RWPE2 (cell line): ENCODE results near the gene PRM1.

Source experiments
- ATAC-seq: fragments of 200-7000 bp; cut with Tn5 transposase; 3 replicates; pipeline ENCODE4 v1.9.1; 2021; ENCODE audit warnings: low read depth
- DNase-seq: peaks from one replicate; pipeline ENCODE4 v3.0.0-alpha.2; 2020; ENCODE audit warnings: low spot score
- H3K27ac ChIP-seq: fragments of 450-650 bp; 2 replicates; pipeline ENCODE4 v1.5.1; 2017; ENCODE audit warnings: mild to moderate bottlenecking; ENCODE audit not compliant: poor library complexity, severe bottlenecking
- H3K27me3 ChIP-seq: fragments of 250-450 bp; sonication (Bioruptor Pico); 2 replicates; pipeline ENCODE4 v1.5.1; 2021; ENCODE audit warnings: mild to moderate bottlenecking, moderate library complexity; ENCODE audit not compliant: insufficient read depth, poor library complexity, severe bottlenecking
- H3K36me3 ChIP-seq: fragments of 250-450 bp; sonication (Bioruptor Pico); 2 replicates; pipeline ENCODE4 v1.5.1; 2020; ENCODE audit warnings: low read depth, mild to moderate bottlenecking, moderate library complexity
- H3K4me1 ChIP-seq: fragments of 250-450 bp; sonication (Bioruptor Pico); 2 replicates; pipeline ENCODE4 v1.5.1; 2021; ENCODE audit warnings: mild to moderate bottlenecking, moderate library complexity; ENCODE audit not compliant: insufficient read depth, poor library complexity, severe bottlenecking
- H3K4me3 ChIP-seq: fragments of 250-450 bp; sonication (Bioruptor Pico); 2 replicates; pipeline ENCODE4 v1.5.1; 2021; ENCODE audit warnings: mild to moderate bottlenecking, moderate library complexity; ENCODE audit not compliant: severe bottlenecking
- H3K9me3 ChIP-seq: fragments of 250-450 bp; sonication (Bioruptor Pico); 2 replicates; pipeline ENCODE4 v1.5.1; 2021; ENCODE audit warnings: mild to moderate bottlenecking, moderate library complexity; ENCODE audit not compliant: severe bottlenecking
- TF ChIP-seq, protein P1 (sequence below): fragments of 450-650 bp; IDR thresholded peaks from one replicate; pipeline ENCODE4 v1.5.1; 2017; ENCODE audit warnings: mild to moderate bottlenecking, moderate library complexity; ENCODE audit not compliant: poor library complexity, severe bottlenecking

Gene PRM1

DNA sequence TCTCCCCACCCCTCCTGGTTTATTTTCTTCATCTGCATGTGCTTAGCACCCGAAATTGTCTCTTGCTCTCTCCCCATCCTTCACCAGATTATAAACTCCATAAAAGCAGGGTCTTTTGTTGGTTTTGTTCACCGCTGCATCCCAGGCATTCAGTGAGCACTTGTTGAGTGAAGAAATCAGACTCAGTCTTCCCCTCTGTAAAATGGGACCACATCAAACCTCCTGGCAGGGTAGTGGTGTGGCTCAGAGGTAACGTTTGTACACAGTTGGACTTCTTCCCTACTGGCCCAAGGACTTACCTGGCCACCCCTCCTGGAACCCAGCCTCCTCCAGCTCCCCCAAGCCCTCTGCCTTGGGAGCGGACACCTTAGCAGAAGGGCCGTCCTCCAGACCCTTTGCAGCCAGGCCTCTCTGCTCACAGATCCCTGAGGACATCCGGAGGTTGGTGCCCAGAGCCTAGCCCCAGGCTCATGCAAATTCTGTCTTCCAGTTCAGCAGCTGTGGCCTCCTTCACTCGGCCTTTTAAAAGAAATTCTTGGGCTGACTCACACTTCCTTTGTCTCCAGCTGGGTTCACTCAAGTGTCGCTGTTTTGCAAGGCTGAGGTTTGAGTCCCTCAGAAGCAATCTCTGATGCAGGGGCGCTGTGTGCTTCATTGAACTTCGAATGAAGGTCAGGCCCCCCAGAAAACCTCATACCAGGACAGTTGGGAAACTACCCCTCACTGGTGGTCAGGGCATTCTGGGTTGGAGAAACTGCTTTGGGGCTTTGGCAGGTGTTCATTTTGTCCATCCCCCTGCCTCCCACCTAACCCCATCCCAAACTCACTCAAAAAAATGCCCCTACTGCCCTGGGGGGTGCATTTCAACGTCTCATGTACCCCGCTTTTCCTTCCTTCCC, 47.3 kb upstream of the PRM1 start:
- DNase-seq, result no peak
- no peaks in the 10 kb centered on the region for H3K27me3 ChIP-seq
- ATAC-seq, result peak; percentile 94
- H3K4me1 ChIP-seq, result peaks cover 12% of the 10 kb centered on the region
- H3K9me3 ChIP-seq, result no peaks in the 10 kb centered on the region
- H3K27ac ChIP-seq, result peak overlapping the region; percentile 39
- H3K4me3 ChIP-seq, result no peak overlapping the region
- no peaks in the 10 kb centered on the region for H3K36me3 ChIP-seq
- TF ChIP-seq, protein P1, sequence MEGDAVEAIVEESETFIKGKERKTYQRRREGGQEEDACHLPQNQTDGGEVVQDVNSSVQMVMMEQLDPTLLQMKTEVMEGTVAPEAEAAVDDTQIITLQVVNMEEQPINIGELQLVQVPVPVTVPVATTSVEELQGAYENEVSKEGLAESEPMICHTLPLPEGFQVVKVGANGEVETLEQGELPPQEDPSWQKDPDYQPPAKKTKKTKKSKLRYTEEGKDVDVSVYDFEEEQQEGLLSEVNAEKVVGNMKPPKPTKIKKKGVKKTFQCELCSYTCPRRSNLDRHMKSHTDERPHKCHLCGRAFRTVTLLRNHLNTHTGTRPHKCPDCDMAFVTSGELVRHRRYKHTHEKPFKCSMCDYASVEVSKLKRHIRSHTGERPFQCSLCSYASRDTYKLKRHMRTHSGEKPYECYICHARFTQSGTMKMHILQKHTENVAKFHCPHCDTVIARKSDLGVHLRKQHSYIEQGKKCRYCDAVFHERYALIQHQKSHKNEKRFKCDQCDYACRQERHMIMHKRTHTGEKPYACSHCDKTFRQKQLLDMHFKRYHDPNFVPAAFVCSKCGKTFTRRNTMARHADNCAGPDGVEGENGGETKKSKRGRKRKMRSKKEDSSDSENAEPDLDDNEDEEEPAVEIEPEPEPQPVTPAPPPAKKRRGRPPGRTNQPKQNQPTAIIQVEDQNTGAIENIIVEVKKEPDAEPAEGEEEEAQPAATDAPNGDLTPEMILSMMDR, result no peak

DNA sequence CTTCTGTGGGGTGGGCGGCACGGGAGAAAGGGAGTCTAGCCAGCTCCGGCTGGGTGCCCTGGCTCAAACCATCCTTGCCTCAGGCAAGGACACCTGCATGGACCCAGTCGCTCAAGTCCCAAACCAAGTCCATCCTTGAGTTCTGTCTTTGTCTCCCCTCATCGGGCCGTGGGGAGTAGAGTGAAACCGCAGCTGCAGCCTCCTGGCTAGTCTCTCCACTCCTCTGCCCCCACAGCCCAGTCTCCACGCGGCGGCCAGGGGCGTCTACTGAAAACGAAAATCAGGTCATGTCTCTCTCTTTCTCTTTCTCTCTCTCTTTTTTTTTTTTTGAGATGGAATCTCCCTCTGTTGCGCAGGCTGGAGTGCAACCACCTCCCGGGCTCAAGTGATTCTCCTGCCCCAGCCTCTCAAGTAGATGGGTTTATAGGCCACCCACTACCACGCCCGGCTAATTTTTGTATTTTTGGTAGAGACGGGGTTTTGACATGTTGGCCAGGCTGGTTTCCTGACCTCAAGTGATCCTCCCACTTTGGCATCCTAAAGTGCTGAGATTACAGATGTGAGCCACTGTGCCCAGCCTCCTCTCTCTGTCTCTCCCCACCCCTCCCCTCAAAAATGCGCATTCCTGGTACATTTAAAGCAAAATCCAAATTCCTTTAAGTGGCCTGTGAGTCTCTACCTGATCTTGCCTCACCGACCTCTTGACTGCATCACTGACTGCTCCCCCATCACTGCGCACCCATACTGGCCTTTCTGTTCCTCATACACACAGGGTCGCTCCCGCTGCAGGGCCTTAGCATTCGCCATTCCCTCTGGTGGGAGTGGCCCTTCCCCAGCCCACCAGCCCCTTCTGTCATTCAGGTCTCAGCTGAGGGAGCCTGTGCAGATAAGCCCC, 46.4 kb upstream of the PRM1 start:
- Histone ChIP-seq H3K27ac (peak overlapping the region; percentile 39), H3K4me3 (no peak overlapping the region), H3K27me3 (no peaks in the 10 kb centered on the region), H3K9me3 (no peaks in the 10 kb centered on the region), H3K4me1 (peaks cover 12% of the 10 kb centered on the region), H3K36me3 (no peaks in the 10 kb centered on the region)
- ATAC-seq (no peak), DNase-seq (no peak)
- TF ChIP-seq, protein P1, result no peak

DNA sequence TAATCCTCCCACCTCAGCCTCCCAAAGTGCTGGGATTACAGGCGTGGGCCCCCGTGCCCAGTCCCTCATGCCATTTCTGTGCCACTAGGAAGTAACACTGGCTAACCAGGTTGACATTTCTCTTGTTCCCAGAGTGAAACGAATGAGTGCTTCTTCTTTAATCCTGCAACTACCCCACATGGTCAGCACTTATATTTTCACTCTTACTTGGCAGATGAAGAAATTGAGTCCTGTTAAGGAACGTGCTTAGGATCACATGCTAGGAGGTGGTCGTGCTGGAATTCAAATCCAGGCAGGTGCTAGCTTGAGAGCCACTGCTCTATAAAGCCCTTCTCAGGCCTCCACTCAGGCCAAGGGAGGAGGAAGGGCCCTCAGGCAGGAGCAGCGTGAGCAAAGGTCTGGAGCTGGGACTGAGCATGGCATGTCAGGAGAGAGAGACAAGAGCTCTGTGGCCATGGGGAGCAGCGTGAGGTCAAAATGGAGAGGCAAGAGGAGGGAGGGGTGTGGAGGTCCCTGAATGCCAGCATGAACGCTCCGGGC, 45.7 kb upstream of the PRM1 start:
- Histone ChIP-seq H3K27ac (no peak overlapping the region), H3K27me3 (no peaks in the 10 kb centered on the region), H3K9me3 (no peaks in the 10 kb centered on the region), H3K36me3 (no peaks in the 10 kb centered on the region), H3K4me3 (no peak overlapping the region), H3K4me1 (peaks cover 12% of the 10 kb centered on the region)
- ATAC-seq, result no peak
- DNase-seq, result no peak
- TF ChIP-seq, protein P1, result no peak

DNA sequence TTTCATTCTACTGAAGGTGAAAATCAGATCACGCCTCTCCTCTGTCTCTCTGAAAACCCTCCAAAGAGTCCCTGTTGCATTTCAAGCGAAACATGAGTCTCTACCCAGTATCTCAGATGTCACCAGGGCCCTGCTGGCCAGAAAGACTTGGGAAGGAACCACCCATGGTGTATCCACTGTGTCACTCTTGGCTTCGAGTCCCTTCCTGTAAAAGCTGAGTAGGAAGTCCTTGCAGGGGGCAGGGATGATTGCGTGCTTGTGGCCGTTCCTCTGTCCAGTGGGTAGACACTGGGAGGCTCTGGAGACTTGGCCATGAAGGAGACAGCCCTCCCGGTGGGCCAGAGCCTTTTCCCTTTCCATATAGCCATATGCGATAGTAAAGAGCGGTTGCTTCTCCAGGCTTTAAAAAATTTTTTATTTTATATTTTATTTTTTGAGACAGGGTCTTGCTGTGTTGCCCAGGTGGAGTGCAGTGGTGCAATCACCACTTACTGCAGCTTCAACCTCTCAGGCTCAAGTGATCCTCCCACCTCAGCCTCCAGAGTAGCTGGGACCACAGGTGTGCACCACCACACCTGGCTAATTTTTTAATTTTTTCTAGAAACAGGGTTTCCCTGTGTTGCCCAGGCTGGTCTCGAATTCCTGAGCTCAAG, 45.1 kb upstream of the PRM1 start:
- Histone ChIP-seq H3K4me1 (peaks cover 12% of the 10 kb centered on the region), H3K9me3 (no peaks in the 10 kb centered on the region), H3K27ac (no peak overlapping the region), H3K4me3 (no peak overlapping the region), H3K36me3 (no peaks in the 10 kb centered on the region), H3K27me3 (no peaks in the 10 kb centered on the region)
- DNase-seq (no peak), ATAC-seq (no peak)
- TF ChIP-seq, protein P1, result no peak
